Fibroblast of the aortic adventitia (primary cell): ENCODE results near the gene TSC1. TPM values are rescaled to one million over a fixed set of nuclear protein-coding genes. Genes with fewer than 3 reads are reported as not detected.

Source experiments
- DNase-seq: peaks from one replicate; pipeline ENCODE4 v3.0.0-alpha.2; 2010; ENCODE audit warnings: low read depth
- H3K4me3 ChIP-seq: 2 replicates; pipeline ENCODE4 v1.5.1; 2011; ENCODE audit warnings: low read depth, mild to moderate bottlenecking, control low read depth, low read length, moderate library complexity
- CTCF ChIP-seq: IDR thresholded peaks from 2 replicates; pipeline ENCODE4 v1.5.1; 2011; ENCODE audit warnings: mild to moderate bottlenecking, low read length, control low read depth, inconsistent platforms; ENCODE audit not compliant: insufficient read depth
- total RNA-seq: library from RNA; depleted of rRNA; stranded (reverse); fragments of >200 nt; gene quantifications from 2 replicates; pipeline ENCODE4 v1.2.3, GENCODE V29; 2012; ENCODE audit warnings: low replicate concordance

Gene TSC1
- total RNA-seq, 1 donor, result 70.7 TPM

GRCh38 chr9:132855904-132856303, 88.5 kb downstream of the TSC1 start:
- no peak for TF ChIP-seq CTCF
- H3K4me3 ChIP-seq, result no peak overlapping the region
- no peak for DNase-seq

GRCh38 chr9:132854832-132855231, 89.6 kb downstream of the TSC1 start:
- TF ChIP-seq CTCF, result no peak
- no peak overlapping the region for H3K4me3 ChIP-seq
- DNase-seq, result no peak

GRCh38 chr9:132853482-132853881, 90.9 kb downstream of the TSC1 start:
- no peak overlapping the region for H3K4me3 ChIP-seq
- TF ChIP-seq CTCF, result no peak
- no peak for DNase-seq

- no peak for TF ChIP-seq CTCF
- DNase-seq, result peak; percentile 12
- H3K4me3 ChIP-seq, result no peak overlapping the region
Observed at GRCh38 chr9:132849185-132849706, 95.2 kb downstream of the TSC1 start.

GRCh38 chr9:132846918-132847515, 97.4 kb downstream of the TSC1 start:
- DNase-seq, result no peak
- no peak overlapping the region for H3K4me3 ChIP-seq
- no peak for TF ChIP-seq CTCF

- DNase-seq, result no peak
- no peak overlapping the region for H3K4me3 ChIP-seq
- TF ChIP-seq CTCF, result no peak
Observed at GRCh38 chr9:132846109-132846917, 98.1 kb downstream of the TSC1 start.
